PC-3 (cell line): ENCODE data around the gene ARHGEF17. TPM values are rescaled to one million over a fixed set of nuclear protein-coding genes. Genes with fewer than 3 reads are reported as not detected.
A peak's percentile ranks its signal among the peaks of the same experiment; 100 is the strongest.

Experiments used
- ATAC-seq: fragments of 200-7000 bp; cut with Tn5 transposase; 2 replicates; pipeline ENCODE4 v1.9.1; 2020; ENCODE audit warnings: mild to moderate bottlenecking, moderate library complexity
- BruUV-seq: library from RNA; stranded (reverse); fragments of 400-500 nt; replicated peaks from 2 replicates; lab custom pipeline; 2021; lab: Mats Ljungman, UMichigan
- CTCF ChIA-PET: fragments of 300-600 bp; sonication (Branson Sonifier 250); formaldehyde crosslinking; loops from one replicate; lab custom pipeline; 2022; ENCODE audit warnings: antibody characterized with exemption; lab: Charles Lee
- POLR2A ChIA-PET: fragments of 300-600 bp; sonication (Branson Sonifier 250); formaldehyde crosslinking; loops from one replicate; lab custom pipeline; 2022; ENCODE audit warnings: antibody characterized with exemption; ENCODE audit not compliant: unreplicated experiment; lab: Charles Lee
- DNase-seq: peaks from one replicate; pipeline ENCODE4 v3.0.0-alpha.2; 2015
- H2AFZ ChIP-seq: fragments of 300-600 bp; sonication (generic); 2 replicates; pipeline ENCODE4 v1.6.0; 2016; ENCODE audit warnings: antibody characterized with exemption, low read length
- H3F3A ChIP-seq: fragments of 300-600 bp; sonication (generic); one replicate; pipeline ENCODE4 v1.6.0; 2017; ENCODE audit warnings: antibody characterized with exemption, low read length, control low read depth, mild to moderate bottlenecking; ENCODE audit not compliant: unreplicated experiment
- H3K27ac ChIP-seq: fragments of 300-600 bp; sonication (generic); 2 replicates; pipeline ENCODE4 v1.5.1; 2016; ENCODE audit warnings: mild to moderate bottlenecking, low read length
- H3K27me3 ChIP-seq: fragments of 300-600 bp; sonication (generic); 2 replicates; pipeline ENCODE4 v1.6.1; 2016; ENCODE audit warnings: low read length, mixed read lengths
- H3K36me3 ChIP-seq: fragments of 300-600 bp; sonication (generic); 2 replicates; pipeline ENCODE4 v1.6.1; 2016; ENCODE audit warnings: low read depth, mixed run types, low read length, mixed read lengths
- H3K4me1 ChIP-seq: fragments of 300-600 bp; sonication (generic); 2 replicates; pipeline ENCODE4 v1.5.1; 2016; ENCODE audit warnings: low read length; ENCODE audit not compliant: insufficient read depth
- H3K4me2 ChIP-seq: fragments of 300-600 bp; sonication (generic); 2 replicates; pipeline ENCODE4 v1.6.0; 2016; ENCODE audit warnings: low read length
- H3K4me3 ChIP-seq: fragments of 300-600 bp; sonication (generic); 2 replicates; pipeline ENCODE4 v1.5.1; 2016; ENCODE audit warnings: mild to moderate bottlenecking, low read length, mixed read lengths
- H3K79me2 ChIP-seq: fragments of 300-600 bp; sonication (generic); 2 replicates; pipeline ENCODE4 v1.6.1; 2017; ENCODE audit warnings: low read length, mixed read lengths
- H3K9ac ChIP-seq: fragments of 300-600 bp; sonication (generic); 2 replicates; pipeline ENCODE4 v1.6.0; 2016; ENCODE audit warnings: mild to moderate bottlenecking, low read length
- H3K9me2 ChIP-seq: fragments of 300-600 bp; sonication (generic); replicated peaks from 2 replicates; pipeline ENCODE4 v1.6.1; 2016; ENCODE audit warnings: mixed run types, low read length, mixed read lengths
- H3K9me3 ChIP-seq: fragments of 300-600 bp; sonication (generic); 2 replicates; pipeline ENCODE4 v1.6.1; 2016; ENCODE audit warnings: low read length, mixed read lengths
- H4K20me1 ChIP-seq: fragments of 300-600 bp; sonication (generic); 2 replicates; pipeline ENCODE4 v1.6.1; 2016; ENCODE audit warnings: low read length, mixed read lengths
- EZH2 ChIP-seq: fragments of 300-600 bp; sonication (generic); IDR thresholded peaks from one replicate; pipeline ENCODE4 v1.6.1; 2017; ENCODE audit warnings: antibody characterized with exemption, mild to moderate bottlenecking, low read length; ENCODE audit not compliant: unreplicated experiment
- EZH2phosphoT487 ChIP-seq: fragments of 300-600 bp; sonication (generic); IDR thresholded peaks from 2 replicates; pipeline ENCODE4 v1.6.1; 2018; ENCODE audit warnings: mild to moderate bottlenecking, antibody characterized with exemption, low read length, borderline replicate concordance
- intact Hi-C: fragments of 100-400 bp; cut with micrococcal nuclease; formaldehyde crosslinking; loops from 2 replicates; pipeline ENCODE4 v1.9.0; 2023
- total RNA-seq: library from RNA; depleted of rRNA; stranded (reverse); fragments of >200 nt; gene quantifications from 2 replicates; pipeline ENCODE4 v1.2.3, GENCODE V29; 2014
- TF ChIP-seq, protein P1 (sequence below): fragments of 300-600 bp; sonication (generic); conservative IDR thresholded peaks from 2 replicates; pipeline ENCODE4 v1.5.1; 2017; ENCODE audit warnings: antibody characterized with exemption, low read depth, mild to moderate bottlenecking, low read length

The ARHGEF17 gene
- total RNA-seq, 1 experiment from 2014 or later, result 6.2 TPM

GRCh38 chr11:73340164-73340563 lies 32.1 kb downstream of the ARHGEF17 start:
- no peaks in the 10 kb centered on the region for H3K36me3 ChIP-seq
- H3K4me2 ChIP-seq, result no peak overlapping the region
- H4K20me1 ChIP-seq, result no peaks in the 10 kb centered on the region
- H3K27me3 ChIP-seq, result no peaks in the 10 kb centered on the region
- intact Hi-C loops, result no loop called here
- H3K4me3 ChIP-seq, result no peak overlapping the region
- ChIA-PET POLR2A (no interaction called here), CTCF (interaction anchor here (2.7 kb wide), 1 partner anchor 11 kb away, joined by 7 read pairs; no protein-coding TSS in a partner anchor)
- no peak overlapping the region for H3K9ac ChIP-seq
- H3K4me1 ChIP-seq, result peaks cover 6% of the 10 kb centered on the region
- H3K79me2 ChIP-seq, result peaks cover 9% of the 10 kb centered on the region
- H2AFZ ChIP-seq, result no peak overlapping the region
- no peak overlapping the region for H3K27ac ChIP-seq
- no peaks in the 10 kb centered on the region for H3F3A ChIP-seq
- no TSS peak for BruUV-seq
- H3K9me3 ChIP-seq, result no peaks in the 10 kb centered on the region
- no peaks in the 10 kb centered on the region for H3K9me2 ChIP-seq
- ATAC-seq (no peak), DNase-seq (no peak)
- TF ChIP-seq EZH2 (no peak), EZH2phosphoT487 (no peak)
- TF ChIP-seq, protein P1, sequence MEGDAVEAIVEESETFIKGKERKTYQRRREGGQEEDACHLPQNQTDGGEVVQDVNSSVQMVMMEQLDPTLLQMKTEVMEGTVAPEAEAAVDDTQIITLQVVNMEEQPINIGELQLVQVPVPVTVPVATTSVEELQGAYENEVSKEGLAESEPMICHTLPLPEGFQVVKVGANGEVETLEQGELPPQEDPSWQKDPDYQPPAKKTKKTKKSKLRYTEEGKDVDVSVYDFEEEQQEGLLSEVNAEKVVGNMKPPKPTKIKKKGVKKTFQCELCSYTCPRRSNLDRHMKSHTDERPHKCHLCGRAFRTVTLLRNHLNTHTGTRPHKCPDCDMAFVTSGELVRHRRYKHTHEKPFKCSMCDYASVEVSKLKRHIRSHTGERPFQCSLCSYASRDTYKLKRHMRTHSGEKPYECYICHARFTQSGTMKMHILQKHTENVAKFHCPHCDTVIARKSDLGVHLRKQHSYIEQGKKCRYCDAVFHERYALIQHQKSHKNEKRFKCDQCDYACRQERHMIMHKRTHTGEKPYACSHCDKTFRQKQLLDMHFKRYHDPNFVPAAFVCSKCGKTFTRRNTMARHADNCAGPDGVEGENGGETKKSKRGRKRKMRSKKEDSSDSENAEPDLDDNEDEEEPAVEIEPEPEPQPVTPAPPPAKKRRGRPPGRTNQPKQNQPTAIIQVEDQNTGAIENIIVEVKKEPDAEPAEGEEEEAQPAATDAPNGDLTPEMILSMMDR, result no peak

DNA sequence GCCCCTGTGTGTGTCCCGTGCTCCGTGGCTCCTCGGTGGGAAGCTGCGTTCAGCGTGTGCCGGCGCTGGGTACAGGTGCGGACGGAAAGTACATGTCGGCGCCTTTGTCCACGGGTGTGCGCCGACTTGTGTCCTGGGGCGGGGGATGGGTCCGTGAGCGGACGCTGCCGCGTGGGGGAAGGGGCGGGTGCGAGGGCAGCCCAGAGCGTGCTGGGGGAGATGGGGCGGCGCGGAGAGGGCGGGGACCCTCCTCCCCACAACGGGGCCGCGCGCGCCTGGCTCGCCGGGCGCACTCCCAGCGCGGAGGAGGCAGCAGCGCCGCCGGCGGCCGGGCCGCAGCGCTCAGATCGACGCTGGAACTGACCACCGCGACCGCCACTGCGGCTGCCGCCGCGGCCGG lies 34.6 kb downstream of the ARHGEF17 start:
- Histone ChIP-seq H3K79me2 (peaks cover 9% of the 10 kb centered on the region), H4K20me1 (no peaks in the 10 kb centered on the region), H3K27me3 (no peaks in the 10 kb centered on the region), H3F3A (no peaks in the 10 kb centered on the region), H3K9me2 (no peaks in the 10 kb centered on the region), H3K36me3 (no peaks in the 10 kb centered on the region), H3K9me3 (no peaks in the 10 kb centered on the region), H3K27ac (no peak overlapping the region), H3K4me3 (peak overlapping the region; percentile 67), H3K4me1 (peaks cover 4% of the 10 kb centered on the region; the same call in 1 of the 2 replicates), H3K4me2 (peak overlapping the region; percentile 68), H2AFZ (peak overlapping the region; percentile 82), H3K9ac (no peak overlapping the region)
- peak; percentile 26 for DNase-seq
- BruUV-seq, result no TSS peak
- TF ChIP-seq EZH2phosphoT487 (no peak), EZH2 (no peak)
- TF ChIP-seq, protein P1, result no peak
- intact Hi-C loops, result no loop called here
- peak; percentile 59 for ATAC-seq
- CTCF ChIA-PET, result interaction anchor here (2.7 kb wide), 1 partner anchor 9 kb away, joined by 7 read pairs; no protein-coding TSS in a partner anchor
- POLR2A ChIA-PET, result no interaction called here
